Measurements from ENCODE around the gene NUDT16L1. TPM values are rescaled to one million over a fixed set of nuclear protein-coding genes. Genes with fewer than 3 reads are reported as not detected.

NUDT16L1 gene
- total and polyA plus RNA-seq, 2 of the 8 experiments (the other 6 are each of a cell fraction or from before 2014, with no cell fraction given) = 34.8 to 77.3 TPM

DNA sequence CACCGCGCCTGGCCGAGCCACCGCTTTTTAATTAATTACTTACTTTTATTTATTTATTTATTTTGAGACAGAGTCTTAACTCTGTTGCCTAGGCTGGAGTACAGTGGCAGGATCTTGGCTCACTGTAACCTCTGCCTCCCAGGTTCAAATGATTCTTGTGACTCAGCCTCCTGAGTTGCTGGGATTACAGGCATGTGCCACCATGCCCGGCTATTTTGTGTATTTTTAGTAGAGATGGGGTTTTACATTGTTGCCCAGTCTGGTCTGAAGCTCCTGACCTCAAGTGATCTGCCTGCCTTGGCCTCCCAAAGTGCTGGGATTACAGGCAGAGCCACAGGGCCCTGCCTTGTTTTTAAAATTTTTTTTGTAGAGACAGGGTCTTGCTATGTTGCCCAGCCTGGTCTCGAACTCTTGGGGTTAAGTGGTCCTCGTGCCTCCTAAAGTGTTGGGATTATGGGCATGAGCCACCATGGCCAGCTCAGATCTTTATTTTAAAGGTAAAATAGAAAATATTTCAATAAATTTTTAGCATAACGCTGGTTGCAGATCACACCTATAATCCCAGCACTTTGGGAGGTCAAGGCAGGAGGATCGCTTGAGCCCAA lies 18.3 kb upstream of the NUDT16L1 start:
- Histone ChIP-seq H4K20me1 (replicated peaks in 1 of 2; ENCODE audit: control insufficient read depth in 1 of 2, insufficient read depth in 2 of 2, low read length in 2 of 2) (peaks cover 3 to 8% of the 10 kb centered on the region in 2 experiments), H3K79me2 (ENCODE audit: control insufficient read depth in 1 of 2, insufficient read depth in 2 of 2, low read length in 2 of 2) (no peaks in the 10 kb centered on the region), H2BK20ac (ENCODE audit: low read length) (no peak overlapping the region), H4K91ac (replicated peaks; ENCODE audit: insufficient read length, low read length) (no peak overlapping the region), H2BK12ac (ENCODE audit: low read depth, low read length) (no peak overlapping the region), H2BK15ac (ENCODE audit: low read length) (no peak overlapping the region), H3K79me1 (ENCODE audit: low read depth, low read length) (peaks cover 4% of the 10 kb centered on the region; the same call in 1 of the 2 replicates), H3K36me3 (ENCODE audit: control insufficient read depth in 2 of 4, insufficient read depth in 4 of 4, low read length in 3 of 4) (peaks cover 0 to 10% (median 3%) of the 10 kb centered on the region in 4 experiments; a peak in 3 of 8 replicates), H3K4ac (replicated peaks; ENCODE audit: insufficient read length, low read depth, low read length) (no peak overlapping the region), H4K8ac (ENCODE audit: extremely low read depth, insufficient read depth, low read length) (no peak overlapping the region), H3K23ac (ENCODE audit: insufficient read length) (no peak overlapping the region), H3K14ac (ENCODE audit: insufficient read length) (no peak overlapping the region), H3K9ac (replicated peaks in 1 of 4; ENCODE audit: extremely low read depth in 1 of 4, low read depth in 3 of 4, low read length in 3 of 4) (no peak overlapping the region), H3K4me1 (replicated peaks in 1 of 4; ENCODE audit: control insufficient read depth in 3 of 4, insufficient read depth in 4 of 4, low read length in 3 of 4) (peaks cover 0 to 3% (median under 1%) of the 10 kb centered on the region in 4 experiments; a peak in 3 of 7 replicates), H3K27me3 (replicated peaks in 1 of 4; ENCODE audit: control insufficient read depth in 3 of 4, extremely low read depth in 1 of 4, insufficient read depth in 3 of 4, low read length in 3 of 4) (no peaks in the 10 kb centered on the region), H3K4me2 (ENCODE audit: insufficient read depth in 1 of 2, low read depth in 2 of 2, low read length in 2 of 2) (no peak overlapping the region), H3K27ac (ENCODE audit: low read depth, low read length) (no peak overlapping the region), H2BK5ac (ENCODE audit: low read depth, low read length) (no peak overlapping the region), H3K4me3 (ENCODE audit: extremely low read depth in 1 of 4, insufficient read depth in 2 of 4, low read depth in 3 of 4, low read length in 4 of 4) (no peak overlapping the region), H3K56ac (replicated peaks; ENCODE audit: insufficient read length, low read depth, low read length) (no peak overlapping the region), H3K23me2 (ENCODE audit: low read depth, low read length) (no peaks in the 10 kb centered on the region), H3K18ac (ENCODE audit: extremely low read depth, low read length) (no peak overlapping the region), H3K9me3 (ENCODE audit: insufficient read depth in 2 of 2, low read depth in 1 of 2, low read length in 1 of 2) (no peaks in the 10 kb centered on the region), H2AFZ (ENCODE audit: low read length) (no peak overlapping the region), H4K5ac (ENCODE audit: insufficient read length, low read depth, low read length) (no peak overlapping the region), H2AK5ac (ENCODE audit: low read depth, low read length) (no peak overlapping the region), H2BK120ac (replicated peaks; ENCODE audit: low read depth, low read length) (no peak overlapping the region)
- CTCF ChIA-PET (ENCODE audit: partially characterized antibody) = interaction anchor here (1.1 to 1.2 kb wide), 3 partner anchors 24 to 156 kb away, joined by 3 to 4 read pairs (median 3); partner anchors contain the start of gene MGRN1
- POLR2A ChIA-PET (ENCODE audit: partially characterized antibody) = no interaction called here
- DNase-seq (ENCODE audit: low read depth in 1 of 2, low spot score in 2 of 2) = no peak
- WGBS, 2 experiments (ENCODE audit: extremely low coverage in 1 of 2, insufficient coverage in 1 of 2, insufficient read length in 1 of 2, insufficient replicate concordance in 2 of 2, low coverage in 1 of 2, low lambda C conversion rate in 2 of 2, missing lambda C conversion rate in 1 of 2) = 95% methylated on average over 9 of the region's 9 CpGs; no CpG with 5 or more reads in 1 of the 2 experiments
- FAIRE-seq = no peak
- no peak for TF ChIP-seq NRF1 (IDR thresholded peaks at IDR 0.05; ENCODE audit: low read depth, low read length)
- TF ChIP-seq HDAC2 (IDR thresholded peaks at IDR 0.05; ENCODE audit: borderline replicate concordance in 1 of 2, low read depth in 2 of 2, low read length in 2 of 2) = no peak

Measured in H1 (cell line).